ENCODE data around the gene TMEM63C.
A peak's percentile ranks its signal among the peaks of the same experiment; 100 is the strongest.

TMEM63C gene

GRCh38 chr14:77181603-77182437, at the start of gene TMEM63C:
Gene TMEM63C, plus strand, starts transcription at chr14:77181798. Its CDS starts 37,016 bp downstream, at chr14:77218814.
- DNase-seq: no peak

GRCh38 chr14:77131871-77132486, 49.6 kb upstream of the TMEM63C start:
- no peak for DNase-seq

- peak; percentile 42 for DNase-seq
These were observed 47.8 kb upstream of the TMEM63C start for GRCh38 chr14:77133720-77134338.

GRCh38 chr14:77139022-77139421, 42.6 kb upstream of the TMEM63C start:
- DNase-seq: no peak

GRCh38 chr14:77139540-77140358, 41.8 kb upstream of the TMEM63C start:
- DNase-seq: peak; percentile 44

GRCh38 chr14:77140359-77141213, 41.0 kb upstream of the TMEM63C start:
- no peak for DNase-seq

GRCh38 chr14:77141214-77142004, 40.2 kb upstream of the TMEM63C start, which contains the start of gene ZDHHC22:
Gene ZDHHC22, minus strand, starts transcription at chr14:77141791. Its CDS starts 2,053 bp downstream, at chr14:77139738.
- peak; percentile 35 for DNase-seq

- DNase-seq: no peak
These were observed 39.4 kb upstream of the TMEM63C start for GRCh38 chr14:77142005-77142800.

- DNase-seq: no peak
These were observed 38.5 kb upstream of the TMEM63C start for GRCh38 chr14:77143071-77143470.

GRCh38 chr14:77144412-77145115, 37.0 kb upstream of the TMEM63C start:
- no peak for DNase-seq

- DNase-seq: no peak
These were observed 35.4 kb upstream of the TMEM63C start for GRCh38 chr14:77145975-77146740.

- no peak for DNase-seq
These were observed 32.9 kb upstream of the TMEM63C start for GRCh38 chr14:77148510-77149231.

GRCh38 chr14:77151245-77151644, 30.4 kb upstream of the TMEM63C start:
- DNase-seq: peak; percentile 18

GRCh38 chr14:77151918-77152588, 29.5 kb upstream of the TMEM63C start:
- peak; percentile 16 for DNase-seq

- DNase-seq: no peak
These were observed 27.8 kb upstream of the TMEM63C start for GRCh38 chr14:77153802-77154201.

GRCh38 chr14:77154421-77154820, 27.2 kb upstream of the TMEM63C start:
- DNase-seq: no peak

- no peak for DNase-seq
These were observed 26.5 kb upstream of the TMEM63C start for GRCh38 chr14:77155083-77155482.

Data from EL (cell line).